ENCODE measurements around the gene CEP135. TPM values are rescaled to one million over a fixed set of nuclear protein-coding genes. Genes with fewer than 3 reads are reported as not detected.

CEP135 gene
- polyA plus RNA-seq, 1 experiment, result 2.0 TPM

DNA sequence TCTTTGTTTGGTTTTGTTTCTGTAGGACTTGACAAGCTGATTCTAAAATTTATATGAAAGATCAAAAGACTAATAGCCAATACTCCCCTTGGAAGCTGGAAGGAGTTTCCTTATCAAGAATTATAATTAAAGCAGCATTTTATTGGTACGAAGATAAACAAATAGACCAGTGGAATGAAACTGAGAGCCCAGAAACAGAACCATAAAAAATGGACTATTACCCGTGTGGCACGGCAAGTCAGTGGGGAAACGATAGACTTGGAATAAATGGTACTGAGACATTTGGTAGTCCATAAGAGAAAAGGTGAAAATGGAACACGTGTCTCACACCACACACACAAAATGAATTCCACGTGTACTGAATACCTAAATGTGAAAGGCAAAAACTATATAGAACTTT lies 42.4 kb upstream of the CEP135 start:
- Histone ChIP-seq H3K4me3 (ENCODE audit: low read depth, low read length) (no peak overlapping the region), H3K27me3 (ENCODE audit: control insufficient read depth, insufficient read depth, low read length) (no peaks in the 10 kb centered on the region), H3K36me3 (ENCODE audit: control insufficient read depth, insufficient read depth, low read length) (peaks cover 1% of the 10 kb centered on the region; the same call in 1 of the 2 replicates)
- DNase-seq (ENCODE audit: low read depth), result no peak
- CTCF ChIA-PET, result no interaction called here
- TF ChIP-seq, protein P1, sequence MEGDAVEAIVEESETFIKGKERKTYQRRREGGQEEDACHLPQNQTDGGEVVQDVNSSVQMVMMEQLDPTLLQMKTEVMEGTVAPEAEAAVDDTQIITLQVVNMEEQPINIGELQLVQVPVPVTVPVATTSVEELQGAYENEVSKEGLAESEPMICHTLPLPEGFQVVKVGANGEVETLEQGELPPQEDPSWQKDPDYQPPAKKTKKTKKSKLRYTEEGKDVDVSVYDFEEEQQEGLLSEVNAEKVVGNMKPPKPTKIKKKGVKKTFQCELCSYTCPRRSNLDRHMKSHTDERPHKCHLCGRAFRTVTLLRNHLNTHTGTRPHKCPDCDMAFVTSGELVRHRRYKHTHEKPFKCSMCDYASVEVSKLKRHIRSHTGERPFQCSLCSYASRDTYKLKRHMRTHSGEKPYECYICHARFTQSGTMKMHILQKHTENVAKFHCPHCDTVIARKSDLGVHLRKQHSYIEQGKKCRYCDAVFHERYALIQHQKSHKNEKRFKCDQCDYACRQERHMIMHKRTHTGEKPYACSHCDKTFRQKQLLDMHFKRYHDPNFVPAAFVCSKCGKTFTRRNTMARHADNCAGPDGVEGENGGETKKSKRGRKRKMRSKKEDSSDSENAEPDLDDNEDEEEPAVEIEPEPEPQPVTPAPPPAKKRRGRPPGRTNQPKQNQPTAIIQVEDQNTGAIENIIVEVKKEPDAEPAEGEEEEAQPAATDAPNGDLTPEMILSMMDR (IDR thresholded peaks at IDR 0.05; ENCODE audit: insufficient read depth, low read depth, low read length), result no peak
- POLR2A ChIA-PET, result no interaction called here

DNA sequence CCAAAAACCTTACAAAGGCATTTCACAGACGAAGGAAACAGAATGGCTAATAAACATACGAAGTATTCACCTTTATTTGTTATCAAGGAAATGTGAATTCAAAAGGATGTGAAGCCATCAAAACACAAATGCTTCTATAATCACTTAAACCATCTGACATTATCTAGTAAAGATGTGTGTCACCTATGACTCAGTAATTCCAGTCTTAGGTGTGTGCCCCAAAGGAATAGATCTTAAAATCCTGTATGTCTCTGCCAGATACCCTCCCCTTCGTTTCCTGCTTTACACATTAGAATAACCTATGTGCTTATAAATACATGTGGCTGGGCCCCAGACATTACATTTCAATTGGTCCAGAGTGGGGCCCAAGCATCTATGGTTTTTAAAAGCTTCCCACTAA lies 41.8 kb upstream of the CEP135 start:
- ChIA-PET CTCF (no interaction called here), POLR2A (no interaction called here)
- no peak for DNase-seq (ENCODE audit: low read depth)
- Histone ChIP-seq H3K36me3 (ENCODE audit: control insufficient read depth, insufficient read depth, low read length) (peaks cover 1% of the 10 kb centered on the region; the same call in 1 of the 2 replicates), H3K27me3 (ENCODE audit: control insufficient read depth, insufficient read depth, low read length) (no peaks in the 10 kb centered on the region), H3K4me3 (ENCODE audit: low read depth, low read length) (no peak overlapping the region)
- TF ChIP-seq, protein P1 (IDR thresholded peaks at IDR 0.05; ENCODE audit: insufficient read depth, low read depth, low read length), result no peak

DNA sequence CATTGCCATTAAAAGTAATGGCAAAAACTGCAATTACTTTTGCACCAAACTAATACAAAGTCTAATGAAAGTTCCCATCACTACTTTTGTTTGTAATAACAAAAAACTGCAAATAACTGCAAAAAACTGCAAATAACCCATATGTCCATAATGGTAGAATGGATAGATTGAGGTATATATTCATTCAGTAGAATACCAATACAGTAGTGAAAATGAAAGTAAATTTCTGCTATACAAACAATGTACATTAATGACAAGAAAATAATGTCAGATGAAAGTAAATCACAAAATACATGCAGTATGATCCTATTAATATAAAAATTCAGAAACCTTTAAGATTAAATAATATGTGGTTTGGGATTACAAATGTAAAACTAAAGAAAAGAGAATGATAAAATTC lies 41.3 kb upstream of the CEP135 start:
- ChIA-PET CTCF (no interaction called here), POLR2A (no interaction called here)
- no peak for DNase-seq (ENCODE audit: low read depth)
- H3K4me3 ChIP-seq (ENCODE audit: low read depth, low read length), result no peak overlapping the region
- H3K36me3 ChIP-seq (ENCODE audit: control insufficient read depth, insufficient read depth, low read length), result peaks cover 1% of the 10 kb centered on the region; the same call in 1 of the 2 replicates
- no peaks in the 10 kb centered on the region for H3K27me3 ChIP-seq (ENCODE audit: control insufficient read depth, insufficient read depth, low read length)
- TF ChIP-seq, protein P1 (IDR thresholded peaks at IDR 0.05; ENCODE audit: insufficient read depth, low read depth, low read length), result no peak

DNA sequence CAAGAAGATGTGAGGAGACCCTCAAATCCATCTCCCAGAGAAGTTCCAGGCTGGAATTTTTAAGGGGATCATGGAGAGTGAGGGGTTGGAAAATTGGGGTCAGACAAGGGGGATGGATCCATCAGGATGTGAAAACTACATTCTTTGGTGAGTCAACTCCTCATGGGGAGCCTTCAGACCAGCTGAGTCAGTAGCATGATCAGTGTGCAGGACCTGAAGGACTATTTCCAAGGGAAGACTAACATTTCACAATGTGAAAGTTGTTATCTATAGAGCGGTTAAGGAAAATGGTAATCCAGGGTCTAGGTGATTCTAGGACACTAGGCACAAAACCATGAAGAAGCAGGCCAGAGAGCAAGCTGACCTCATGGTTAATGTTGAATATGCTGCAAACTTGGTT lies 38.6 kb upstream of the CEP135 start:
- POLR2A ChIA-PET, result no interaction called here
- peaks cover 1% of the 10 kb centered on the region; the same call in 1 of the 2 replicates for H3K36me3 ChIP-seq (ENCODE audit: control insufficient read depth, insufficient read depth, low read length)
- CTCF ChIA-PET, result no interaction called here
- DNase-seq (ENCODE audit: low read depth), result no peak
- no peak overlapping the region for H3K4me3 ChIP-seq (ENCODE audit: low read depth, low read length)
- H3K27me3 ChIP-seq (ENCODE audit: control insufficient read depth, insufficient read depth, low read length), result no peaks in the 10 kb centered on the region
- TF ChIP-seq, protein P1 (IDR thresholded peaks at IDR 0.05; ENCODE audit: insufficient read depth, low read depth, low read length), result no peak

DNA sequence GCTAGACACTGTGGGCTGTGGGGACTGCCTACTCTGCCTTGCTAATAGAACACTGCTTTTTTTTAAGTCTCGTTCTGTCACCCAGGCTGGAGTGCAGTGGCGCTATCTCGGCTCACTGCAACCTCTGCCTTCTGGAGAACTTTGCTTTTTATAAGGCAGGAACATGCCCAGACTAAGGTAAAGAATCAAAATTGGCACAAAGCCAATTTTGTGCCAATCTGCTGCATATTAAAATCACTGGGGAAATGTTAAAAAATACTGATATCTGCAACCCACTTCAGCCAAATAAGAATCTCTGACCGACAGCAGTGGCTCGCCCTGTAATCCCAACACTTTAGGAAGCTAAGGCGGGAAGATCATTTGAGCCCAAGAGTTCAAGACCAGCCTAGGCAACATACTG lies 36.5 kb upstream of the CEP135 start:
- no peaks in the 10 kb centered on the region for H3K27me3 ChIP-seq (ENCODE audit: control insufficient read depth, insufficient read depth, low read length)
- H3K36me3 ChIP-seq (ENCODE audit: control insufficient read depth, insufficient read depth, low read length), result no peaks in the 10 kb centered on the region
- no peak for DNase-seq (ENCODE audit: low read depth)
- TF ChIP-seq, protein P1 (IDR thresholded peaks at IDR 0.05; ENCODE audit: insufficient read depth, low read depth, low read length), result no peak
- POLR2A ChIA-PET, result no interaction called here
- CTCF ChIA-PET, result interaction anchor here (1.1 kb wide), 1 partner anchor 9 kb away, joined by 3 read pairs; no protein-coding TSS in a partner anchor
- no peak overlapping the region for H3K4me3 ChIP-seq (ENCODE audit: low read depth, low read length)

Data from BJ (cell line).